ENCODE measurements around the gene MLN. TPM values are rescaled to one million over a fixed set of nuclear protein-coding genes. Genes with fewer than 3 reads are reported as not detected.
"Not testable (repeated sequence)": the region's sequence is repeated elsewhere in the genome, so short reads cannot be mapped to it uniquely, and the experiment has no call there.

The MLN gene
- total RNA-seq, 4 donors from 2014 or later = not detected

- no peaks in the 10 kb centered on the region for H3K9me3 ChIP-seq
- intact Hi-C loops (cut with DNase I) = no loop called here
- no peak overlapping the region for H3K27ac ChIP-seq
- no peaks in the 10 kb centered on the region for H3K27me3 ChIP-seq
- H3K4me1 ChIP-seq = peaks cover 0 to 11% of the 10 kb centered on the region in 2 donors
- DNase-seq = no peak
- no peak for TF ChIP-seq CTCF (IDR thresholded peaks at IDR 0.05)
- TF ChIP-seq POLR2A (IDR thresholded peaks at IDR 0.05) = no peak
- no peak overlapping the region for H3K4me3 ChIP-seq (replicated peaks in 1 of 3)
- 84 to 93% methylated on average over 3 of the region's 3 CpGs for WGBS, 2 donors
- no peaks in the 10 kb centered on the region for H3K36me3 ChIP-seq
Observed at GRCh38 chr6:33836806-33837469, 33.1 kb upstream of the MLN start.

- no peak overlapping the region for H3K4me3 ChIP-seq (replicated peaks in 1 of 3)
- no peak for DNase-seq
- H3K36me3 ChIP-seq = no peaks in the 10 kb centered on the region
- intact Hi-C loops (cut with DNase I) = no loop called here
- no peak for TF ChIP-seq POLR2A (IDR thresholded peaks at IDR 0.05)
- no peak for TF ChIP-seq CTCF (IDR thresholded peaks at IDR 0.05)
- H3K4me1 ChIP-seq = peaks cover 0 to 11% of the 10 kb centered on the region in 2 donors
- WGBS, 2 donors = 88 to 89% methylated on average over 20 to 21 of the region's 22 CpGs
- H3K27me3 ChIP-seq = no peaks in the 10 kb centered on the region
- no peaks in the 10 kb centered on the region for H3K9me3 ChIP-seq
- no peak overlapping the region for H3K27ac ChIP-seq
Observed at GRCh38 chr6:33834401-33835392, 30.9 kb upstream of the MLN start.

GRCh38 chr6:33833599-33833998, 29.8 kb upstream of the MLN start:
- WGBS, 2 donors = 90 to 94% methylated on average over 6 of the region's 6 CpGs
- no peak for DNase-seq
- peaks cover 0 to 8% of the 10 kb centered on the region in 2 donors for H3K4me1 ChIP-seq
- H3K27ac ChIP-seq = no peak overlapping the region
- no peaks in the 10 kb centered on the region for H3K27me3 ChIP-seq
- no peaks in the 10 kb centered on the region for H3K36me3 ChIP-seq
- no peak overlapping the region for H3K4me3 ChIP-seq (replicated peaks in 1 of 3)
- TF ChIP-seq CTCF (IDR thresholded peaks at IDR 0.05) (no peak), POLR2A (IDR thresholded peaks at IDR 0.05) (no peak)
- intact Hi-C loops (cut with DNase I) = no loop called here
- H3K9me3 ChIP-seq = no peaks in the 10 kb centered on the region

DNA sequence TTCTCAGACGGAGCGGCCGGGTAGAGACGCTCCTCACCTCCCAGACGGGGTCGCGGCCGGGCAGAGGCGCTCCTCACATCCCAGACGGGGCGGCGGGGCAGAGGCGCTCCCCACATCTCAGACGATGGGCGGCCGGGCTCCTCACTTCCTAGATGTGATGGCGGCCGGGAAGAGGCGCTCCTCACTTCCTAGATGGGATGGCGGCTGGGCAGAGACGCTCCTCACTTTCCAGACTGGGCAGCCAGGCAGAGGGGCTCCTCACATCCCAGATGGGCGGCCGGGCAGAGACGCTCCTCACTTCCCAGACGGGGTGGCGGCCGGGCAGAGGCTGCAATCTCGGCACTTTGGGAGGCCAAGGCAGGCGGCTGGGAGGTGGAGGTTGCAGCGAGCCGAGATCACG, 29.0 kb upstream of the MLN start:
- H3K36me3 ChIP-seq; H3K4me3 ChIP-seq (replicated peaks in 1 of 3); H3K27me3 ChIP-seq; intact Hi-C loops (cut with DNase I); H3K27ac ChIP-seq; DNase-seq; H3K9me3 ChIP-seq; H3K4me1 ChIP-seq: not testable (repeated sequence)
- WGBS, 2 donors = 93 to 96% methylated on average over 18 of the region's 32 CpGs

DNA sequence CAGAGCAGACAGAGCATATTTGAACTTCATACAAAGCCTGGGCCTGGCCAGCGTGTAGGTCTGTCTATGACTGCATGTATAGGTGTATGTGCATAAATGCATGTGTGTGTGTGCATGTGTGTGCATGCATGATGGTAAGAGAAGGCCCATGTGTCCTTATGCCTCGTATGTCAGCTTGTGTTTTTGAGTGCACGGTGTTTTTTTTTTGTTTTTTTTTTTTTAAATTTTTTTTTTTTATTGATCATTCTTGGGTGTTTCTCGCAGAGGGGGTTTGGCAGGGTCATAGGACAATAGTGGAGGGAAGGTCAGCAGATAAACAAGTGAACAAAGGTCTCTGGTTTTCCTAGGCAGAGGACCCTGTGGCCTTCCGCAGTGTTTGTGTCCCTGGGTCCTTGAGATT, 27.9 kb upstream of the MLN start:
- H3K9me3 ChIP-seq = not testable (repeated sequence)

More for the DNA sequence above, 27.9 kb upstream of the MLN start:
- H3K4me1 ChIP-seq = peaks cover 0 to 13% of the 10 kb centered on the region in 2 donors
- H3K36me3 ChIP-seq; DNase-seq; H3K4me3 ChIP-seq (replicated peaks in 1 of 3); H3K27ac ChIP-seq; intact Hi-C loops (cut with DNase I); H3K27me3 ChIP-seq: not testable (repeated sequence)
- WGBS, 2 donors = 75 to 79% methylated on average over 4 to 5 of the region's 5 CpGs

Data from thyroid gland (tissue), 4 donors.